Endothelial cell of umbilical vein (primary cell): Measurements from ENCODE around the gene MRAP.

Experiments
- CTCF ChIP-seq, 2 donors: IDR thresholded peaks; 1 replicate in 1 of 2; 2 replicates in 1 of 2; pipeline ENCODE4 v1.5.1; 2011; ENCODE audit warnings: low read length in 2 of 2, mild to moderate bottlenecking in 2 of 2, moderate library complexity in 2 of 2, control low read depth in 1 of 2, inconsistent platforms in 1 of 2, low read depth in 1 of 2; ENCODE audit not compliant: insufficient read depth in 1 of 2; ENCODE audit errors: extremely low read depth in 1 of 2
- EZH2 ChIP-seq: IDR thresholded peaks from 2 replicates; pipeline ENCODE4 v1.6.1; 2012; ENCODE audit warnings: borderline replicate concordance, low read depth, mild to moderate bottlenecking, moderate library complexity, low read length, inconsistent platforms; ENCODE audit not compliant: severe bottlenecking
- GATA2 ChIP-seq: IDR thresholded peaks from 2 replicates; pipeline ENCODE4 v1.7.0; 2011; ENCODE audit warnings: low read depth, mild to moderate bottlenecking, moderate library complexity, mixed read lengths, low read length; ENCODE audit not compliant: insufficient read length, insufficient read depth
- JUN ChIP-seq: IDR thresholded peaks from 2 replicates; pipeline ENCODE4 v1.6.1; 2011; ENCODE audit warnings: borderline replicate concordance, low read depth; ENCODE audit not compliant: insufficient read length, insufficient read depth
- MAX ChIP-seq: IDR thresholded peaks from 2 replicates; pipeline ENCODE4 v1.6.1; 2011; ENCODE audit not compliant: insufficient read depth, insufficient read length
- MYC ChIP-seq: IDR thresholded peaks from one replicate; pipeline ENCODE4 v1.6.1; 2011; ENCODE audit warnings: mild to moderate bottlenecking, low read depth, low read length
- POLR2A ChIP-seq: IDR thresholded peaks from 2 replicates; pipeline ENCODE4 v1.6.1; 2012; ENCODE audit warnings: low read depth, mild to moderate bottlenecking, control low read depth, low read length
- POLR2AphosphoS5 ChIP-seq: IDR thresholded peaks from 2 replicates; pipeline ENCODE4 v1.6.1; 2012; ENCODE audit warnings: low read depth, mild to moderate bottlenecking, control low read depth, low read length, moderate library complexity; ENCODE audit not compliant: insufficient read depth

- TF ChIP-seq POLR2A (no peak), CTCF (IDR thresholded peaks at IDR 0.05; ENCODE audit: extremely low read depth in 1 of 2, insufficient read depth in 1 of 2, low read depth in 1 of 2, low read length in 2 of 2) (no peak), POLR2AphosphoS5 (no peak), EZH2 (no peak), MAX (no peak), GATA2 (no peak), MYC (no peak), JUN (no peak)
Measured at GRCh38 chr21:32321480-32321879, 22.8 kb downstream of the MRAP start.
